Left lung (tissue), 10 donors: ENCODE measurements around the gene CRYBA2. TPM values are rescaled to one million over a fixed set of nuclear protein-coding genes. Genes with fewer than 3 reads are reported as not detected.
A peak's percentile ranks its signal among the peaks of the same experiment; 100 is the strongest.

ENCODE experiments used
- ATAC-seq: fragments of 200-7000 bp; cut with Tn5 transposase; one replicate; pipeline ENCODE4 v1.9.1; 2020; ENCODE audit warnings: moderate library complexity
- DNase-seq, 4 donors: peaks; one replicate each; pipeline ENCODE4 v3.0.0-alpha.2; 2013 to 2020
- H3K27ac ChIP-seq, 2 donors: fragments of 200-600 bp; sonication (generic) in 1 of 2; one replicate each; pipeline versions ENCODE4 v1.5.0 to v1.8.0; 2020 to 2021
- H3K27me3 ChIP-seq, 2 donors: fragments of 200-600 bp; sonication (generic) in 1 of 2; one replicate each; pipeline versions ENCODE4 v1.5.0 to v1.8.0; 2020 to 2021
- H3K36me3 ChIP-seq, 2 donors: fragments of 200-600 bp; sonication (generic) in 1 of 2; one replicate each; pipeline versions ENCODE4 v1.5.0 to v1.8.0; 2020 to 2021
- H3K4me1 ChIP-seq, 2 donors: fragments of 200-600 bp; one replicate each; pipeline ENCODE4 v1.8.0; 2021
- H3K4me3 ChIP-seq, 2 donors: fragments of 200-600 bp; sonication (generic) in 1 of 2; one replicate each; pipeline versions ENCODE4 v1.5.0 to v1.8.0; 2020 to 2021; ENCODE audit warnings: mild to moderate bottlenecking in 1 of 2
- H3K9me3 ChIP-seq, 2 donors: fragments of 200-600 bp; sonication (generic) in 1 of 2; one replicate each; pipeline versions ENCODE4 v1.5.0 to v1.8.0; 2020 to 2021
- CTCF ChIP-seq, 2 donors: fragments of 200-600 bp; sonication (generic) in 1 of 2; IDR thresholded peaks; one replicate each; pipeline versions ENCODE4 v1.5.0 to v1.8.0; 2021; ENCODE audit warnings: antibody characterized with exemption in 2 of 2
- intact Hi-C, 2 donors: fragments of 100-400 bp; cut with DNase I; formaldehyde crosslinking; loops; one replicate each; pipeline versions ENCODE4 v1.11.2 to v1.14.2; 2022
- polyA plus RNA-seq, 6 donors: library from polyadenylated mRNA; unstranded; fragments of 120-200 nt; gene quantifications; one replicate each; pipeline ENCODE4 v1.2.1, GENCODE V29; 2013; ENCODE audit not compliant: insufficient read length in 6 of 6
- total RNA-seq, 2 donors: library from RNA; stranded (reverse); fragmentation: NEBNext Ultra II Directional; extraction: Animal tissue kit (Norgen Biotek cat#: 25700); gene quantifications; one replicate each; pipeline ENCODE4 v1.2.1, GENCODE V29; 2021
- donor health status: DM: no; HTN: yes; CAD: no.
- donor health status: DM: no; HTN: no; CAD: no.

Gene CRYBA2
- total and polyA plus RNA-seq, 8 donors: 0.22 TPM; not detected in 7

- peak in 2 of 4 donors; percentile 72 to 87 for DNase-seq
These were observed 9.4 kb upstream of the CRYBA2 start for GRCh38 chr2:219002395-219003266.

GRCh38 chr2:219001577-219002394 is 8.6 kb upstream of the CRYBA2 start:
- intact Hi-C loops: no loop called here
- TF ChIP-seq CTCF (IDR thresholded peaks at IDR 0.05): no peak
- Histone ChIP-seq H3K27ac (peak overlapping the region; percentile 62 to 73), H3K4me3 (peak overlapping the region; percentile 19 to 28), H3K9me3 (no peaks in the 10 kb centered on the region), H3K36me3 (no peaks in the 10 kb centered on the region), H3K4me1 (peaks cover 11 to 18% of the 10 kb centered on the region in 2 donors), H3K27me3 (peaks cover 37 to 100% of the 10 kb centered on the region in 2 donors)
- peak in 3 of 4 donors; percentile 83 to 93 (median 89) for DNase-seq
- peak; percentile 87 for ATAC-seq

More at GRCh38 chr2:219002395-219003266, 9.4 kb upstream of the CRYBA2 start:
- intact Hi-C loops: no loop called here
- H3K27me3 ChIP-seq: peaks cover 37 to 99% of the 10 kb centered on the region in 2 donors
- ATAC-seq: peak; percentile 87
- peak; percentile 17 to 31 for TF ChIP-seq CTCF (IDR thresholded peaks at IDR 0.05)
- peak overlapping the region; percentile 21 to 28 for H3K4me3 ChIP-seq
- H3K4me1 ChIP-seq: peaks cover 11 to 18% of the 10 kb centered on the region in 2 donors
- H3K27ac ChIP-seq: peak overlapping the region; percentile 45 to 73
- no peaks in the 10 kb centered on the region for H3K9me3 ChIP-seq
- no peaks in the 10 kb centered on the region for H3K36me3 ChIP-seq

GRCh38 chr2:219001100-219001576 is 7.9 kb upstream of the CRYBA2 start:
- DNase-seq (no peak), ATAC-seq (peak; percentile 3)
- peaks cover 42 to 100% of the 10 kb centered on the region in 2 donors for H3K27me3 ChIP-seq
- no peaks in the 10 kb centered on the region for H3K9me3 ChIP-seq
- no peak for TF ChIP-seq CTCF (IDR thresholded peaks at IDR 0.05)
- intact Hi-C loops: no loop called here
- peaks cover 11 to 24% of the 10 kb centered on the region in 2 donors for H3K4me1 ChIP-seq
- H3K4me3 ChIP-seq: peak overlapping the region; percentile 19 to 28
- peak overlapping the region; percentile 62 to 70 for H3K27ac ChIP-seq
- H3K36me3 ChIP-seq: no peaks in the 10 kb centered on the region

GRCh38 chr2:219000569-219000960 is 7.3 kb upstream of the CRYBA2 start:
- TF ChIP-seq CTCF (IDR thresholded peaks at IDR 0.05): no peak
- intact Hi-C loops: no loop called here

More at GRCh38 chr2:219000569-219000960, 7.3 kb upstream of the CRYBA2 start:
- H3K9me3 ChIP-seq: no peaks in the 10 kb centered on the region
- H3K4me1 ChIP-seq: peaks cover 13 to 29% of the 10 kb centered on the region in 2 donors
- peaks cover 46 to 100% of the 10 kb centered on the region in 2 donors for H3K27me3 ChIP-seq
- no peak overlapping the region for H3K4me3 ChIP-seq
- no peaks in the 10 kb centered on the region for H3K36me3 ChIP-seq
- no peak overlapping the region for H3K27ac ChIP-seq
- DNase-seq (no peak), ATAC-seq (no peak)
